ENCODE data around the gene RAPGEF4. TPM values are rescaled to one million over a fixed set of nuclear protein-coding genes. Genes with fewer than 3 reads are reported as not detected.

RAPGEF4 gene
- total RNA-seq, 1 experiment from 2014 or later: 1.4 TPM

GRCh38 chr2:173095356-173095755 is 359.7 kb downstream of the RAPGEF4 start:
- Histone ChIP-seq H2BK15ac (ENCODE audit: low read depth, low read length) (no peak overlapping the region), H3K56ac (ENCODE audit: insufficient read length, low read depth, low read length) (no peak overlapping the region), H4K91ac (ENCODE audit: insufficient read length, low read depth, low read length) (no peak overlapping the region), H2BK120ac (ENCODE audit: low read depth, low read length, poor library complexity, severe bottlenecking) (no peak overlapping the region), H3K23ac (ENCODE audit: insufficient read length, low read depth, low read length) (no peak overlapping the region), H2BK5ac (ENCODE audit: insufficient read length, low read length) (no peak overlapping the region), H3K27me3 (ENCODE audit: insufficient read depth, low read length) (no peaks in the 10 kb centered on the region), H4K8ac (replicated peaks; ENCODE audit: insufficient read length, low read depth, low read length) (no peak overlapping the region), H3K23me2 (ENCODE audit: insufficient read length, low read depth, low read length, poor library complexity, severe bottlenecking) (no peaks in the 10 kb centered on the region), H3K4me2 (ENCODE audit: insufficient read depth, insufficient read length, low read length) (no peak overlapping the region), H3K27ac (ENCODE audit: insufficient read length, low read depth, low read length) (no peak overlapping the region), H3K14ac (ENCODE audit: insufficient read depth, low read length) (no peak overlapping the region), H3K4ac (ENCODE audit: low read depth, low read length) (no peak overlapping the region), H2BK20ac (ENCODE audit: low read depth, low read length, poor library complexity, severe bottlenecking) (no peak overlapping the region), H3K9me3 (ENCODE audit: control insufficient read depth, low read depth, low read length) (no peaks in the 10 kb centered on the region), H4K5ac (ENCODE audit: insufficient read length, low read depth, low read length) (no peak overlapping the region), H2AFZ (ENCODE audit: low read length) (no peak overlapping the region), H3T11ph (ENCODE audit: low read length) (no peak overlapping the region), H2BK12ac (ENCODE audit: insufficient read length, low read depth, low read length) (no peak overlapping the region), H3K18ac (ENCODE audit: insufficient read length, low read depth, low read length) (no peak overlapping the region), H3K9ac (ENCODE audit: extremely low read depth, insufficient read length, low read length) (no peak overlapping the region), H3K79me2 (ENCODE audit: insufficient read depth, low read length) (no peaks in the 10 kb centered on the region), H3K79me1 (ENCODE audit: insufficient read depth, low read depth, low read length, poor library complexity, severe bottlenecking) (no peaks in the 10 kb centered on the region), H3K4me1 (ENCODE audit: insufficient read depth, low read length) (peaks cover 1% of the 10 kb centered on the region), H4K20me1 (ENCODE audit: control insufficient read depth, insufficient read depth, insufficient read length) (no peaks in the 10 kb centered on the region), H2AK5ac (ENCODE audit: insufficient read length, low read length) (no peak overlapping the region)
- H3K27ac Mint-ChIP-seq: no peak overlapping the region; a peak in 1 of 7 replicates
- TF ChIP-seq CTCF (conservative IDR thresholded peaks at IDR 0.05): no peak
- no peak for DNase-seq
- H3K27me3 Mint-ChIP-seq (ENCODE audit: low read depth): no peaks in the 10 kb centered on the region
- no peaks in the 10 kb centered on the region for H3K9me3 Mint-ChIP-seq
- no peak overlapping the region for H3K4me3 Mint-ChIP-seq
- H3K4me1 Mint-ChIP-seq: peaks cover 4 to 6% of the 10 kb centered on the region in 2 experiments; a peak in 3 of 4 replicates
- no peaks in the 10 kb centered on the region for H3K36me3 Mint-ChIP-seq (ENCODE audit: insufficient read depth in 1 of 3, low read depth in 3 of 3)
- no CpG with 5 or more reads among the region's 1 CpG for WGBS (ENCODE audit: extremely low coverage, insufficient read length, low lambda C conversion rate)
